ENCODE measurements around the gene SLC4A2. TPM values are rescaled to one million over a fixed set of nuclear protein-coding genes. Genes with fewer than 3 reads are reported as not detected.

SLC4A2 gene
- total RNA-seq, 2 donors from 2014 or later = 265 to 284 TPM

GRCh38 chr7:151080067-151080521 is 20.7 kb downstream of the SLC4A2 start:
- peaks cover 35% of the 10 kb centered on the region for H3K4me1 Mint-ChIP-seq
- WGBS, 2 experiments (ENCODE audit: insufficient coverage in 1 of 2, insufficient read length in 1 of 2) = 1 to 2% methylated on average over 12 to 31 of the region's 31 CpGs

GRCh38 chr7:151080522-151081169 is 21.3 kb downstream of the SLC4A2 start, which contains the start of gene FASTK:
Gene FASTK (minus strand): TSS chr7:151080809. CDS start chr7:151080766, 43 bp downstream.
- H3K4me3 ChIP-seq (ENCODE audit: low read length) = peak within 1 kb of the TSS; percentile 93
- H3K4me1 ChIP-seq (ENCODE audit: control insufficient read depth, insufficient read depth, low read length) = peaks cover 20% of the 10 kb centered on the region
- Mint-ChIP-seq H3K36me3 (ENCODE audit: low read depth) (peaks cover 12% of the 10 kb centered on the region), H3K27me3 (ENCODE audit: insufficient read depth) (peaks cover 1% of the 10 kb centered on the region), H3K9me3 (no peaks in the 10 kb centered on the region), H3K27ac (peak within 1 kb of the TSS; percentile 83), H3K4me1 (peaks cover 36% of the 10 kb centered on the region), H3K4me3 (peak within 1 kb of the TSS; percentile 76)
- H3K9me3 ChIP-seq (ENCODE audit: control insufficient read depth, low read length) = no peaks in the 10 kb centered on the region
- peak within 1 kb of the TSS; percentile 73 for H3K27ac ChIP-seq (ENCODE audit: low read depth, low read length)
- no peak for TF ChIP-seq CTCF (conservative IDR thresholded peaks at IDR 0.05)
- peak within 1 kb of the TSS; percentile 86 for H3K9ac ChIP-seq (ENCODE audit: extremely low read depth, low read length, poor library complexity, severe bottlenecking)
- H3K27me3 ChIP-seq (ENCODE audit: control insufficient read depth, insufficient read depth, low read length, poor library complexity, severe bottlenecking) = peaks cover 6% of the 10 kb centered on the region
- peak; percentile 95 for DNase-seq
- peaks cover 10% of the 10 kb centered on the region for H3K36me3 ChIP-seq (ENCODE audit: control insufficient read depth, insufficient read depth, low read length)
- 1% methylated on average over 21 to 66 of the region's 66 CpGs for WGBS, 2 experiments (ENCODE audit: insufficient coverage in 1 of 2, insufficient read length in 1 of 2)

More at GRCh38 chr7:151080067-151080521, 20.7 kb downstream of the SLC4A2 start:
- H3K9ac ChIP-seq (ENCODE audit: extremely low read depth, low read length, poor library complexity, severe bottlenecking) = peak overlapping the region; percentile 86
- peak overlapping the region; percentile 73 for H3K27ac ChIP-seq (ENCODE audit: low read depth, low read length)
- no peak for TF ChIP-seq CTCF (conservative IDR thresholded peaks at IDR 0.05)
- H3K27me3 ChIP-seq (ENCODE audit: control insufficient read depth, insufficient read depth, low read length, poor library complexity, severe bottlenecking) = peaks cover 6% of the 10 kb centered on the region
- H3K4me1 ChIP-seq (ENCODE audit: control insufficient read depth, insufficient read depth, low read length) = peaks cover 20% of the 10 kb centered on the region
- Mint-ChIP-seq H3K36me3 (ENCODE audit: low read depth) (peaks cover 15% of the 10 kb centered on the region), H3K4me3 (peak overlapping the region; percentile 76), H3K27ac (peak overlapping the region; percentile 83), H3K27me3 (ENCODE audit: insufficient read depth) (peaks cover 1% of the 10 kb centered on the region), H3K9me3 (no peaks in the 10 kb centered on the region)
- peaks cover 10% of the 10 kb centered on the region for H3K36me3 ChIP-seq (ENCODE audit: control insufficient read depth, insufficient read depth, low read length)
- peak overlapping the region; percentile 93 for H3K4me3 ChIP-seq (ENCODE audit: low read length)
- peak; percentile 70 for DNase-seq
- no peaks in the 10 kb centered on the region for H3K9me3 ChIP-seq (ENCODE audit: control insufficient read depth, low read length)

GRCh38 chr7:151081170-151082101 is 22.0 kb downstream of the SLC4A2 start:
- Histone ChIP-seq H3K9ac (ENCODE audit: extremely low read depth, low read length, poor library complexity, severe bottlenecking) (peak overlapping the region; percentile 20), H3K9me3 (ENCODE audit: control insufficient read depth, low read length) (no peaks in the 10 kb centered on the region), H3K4me3 (ENCODE audit: low read length) (peak overlapping the region; percentile 93), H3K27me3 (ENCODE audit: control insufficient read depth, insufficient read depth, low read length, poor library complexity, severe bottlenecking) (peaks cover 6% of the 10 kb centered on the region), H3K4me1 (ENCODE audit: control insufficient read depth, insufficient read depth, low read length) (peaks cover 20% of the 10 kb centered on the region), H3K27ac (ENCODE audit: low read depth, low read length) (peak overlapping the region; percentile 55), H3K36me3 (ENCODE audit: control insufficient read depth, insufficient read depth, low read length) (peaks cover 4% of the 10 kb centered on the region)
- Mint-ChIP-seq H3K4me1 (peaks cover 31% of the 10 kb centered on the region), H3K36me3 (ENCODE audit: low read depth) (peaks cover 7% of the 10 kb centered on the region), H3K4me3 (peak overlapping the region; percentile 76), H3K9me3 (no peaks in the 10 kb centered on the region), H3K27ac (peak overlapping the region; percentile 72), H3K27me3 (ENCODE audit: insufficient read depth) (peaks cover 1% of the 10 kb centered on the region)
- TF ChIP-seq CTCF (conservative IDR thresholded peaks at IDR 0.05) = no peak
- WGBS, 2 experiments (ENCODE audit: insufficient coverage in 1 of 2, insufficient read length in 1 of 2) = 36 to 45% methylated on average over 33 to 64 of the region's 64 CpGs
- peak; percentile 61 for DNase-seq
